IMR-90 (cell line): ENCODE measurements around the gene MYO7B. TPM values are rescaled to one million over a fixed set of nuclear protein-coding genes. Genes with fewer than 3 reads are reported as not detected.

Experiments used
- ATAC-seq: fragments of 200-7000 bp; cut with Tn5 transposase; 2 replicates; pipeline ENCODE4 v1.9.1; 2020; ENCODE audit warnings: low read depth, mild to moderate bottlenecking, moderate library complexity
- BruUV-seq: library from RNA; stranded (reverse); fragments of 400-500 nt; replicated peaks from 2 replicates; lab custom pipeline; 2021; lab: Mats Ljungman, UMichigan
- CTCF ChIA-PET: fragments of 300-600 bp; formaldehyde crosslinking; extraction: SDS; loops from one replicate; lab custom pipeline; 2021; ENCODE audit warnings: antibody characterized with exemption; lab: Yijun Ruan, JAX
- POLR2A ChIA-PET: fragments of 300-600 bp; sonication (Branson Sonifier 250); formaldehyde crosslinking; loops from one replicate; lab custom pipeline; 2022; ENCODE audit warnings: antibody characterized with exemption; ENCODE audit not compliant: unreplicated experiment; lab: Charles Lee
- DNase-seq: peaks from one replicate; pipeline ENCODE4 v3.0.0; 2013
- H2AFZ ChIP-seq: replicated peaks from 2 replicates; pipeline ENCODE3; 2013; ENCODE audit warnings: low read length, mild to moderate bottlenecking; ENCODE audit not compliant: poor library complexity
- H2AK5ac ChIP-seq: 2 replicates; pipeline ENCODE4 v1.6.1; 2013; ENCODE audit warnings: low read depth, low read length, inconsistent platforms
- H2AK9ac ChIP-seq: replicated peaks from 2 replicates; pipeline ENCODE3; 2013; ENCODE audit warnings: mild to moderate bottlenecking, low read depth, low read length, moderate library complexity; ENCODE audit not compliant: poor library complexity
- H2BK120ac ChIP-seq: 2 replicates; pipeline ENCODE4 v1.6.1; 2013; ENCODE audit warnings: low read depth, low read length, inconsistent platforms
- H2BK15ac ChIP-seq: 3 replicates; pipeline ENCODE4 v1.6.1; 2013; ENCODE audit warnings: low read depth, low read length, inconsistent platforms
- H2BK20ac ChIP-seq: 2 replicates; pipeline ENCODE4 v1.6.1; 2013; ENCODE audit warnings: low read depth, mild to moderate bottlenecking, inconsistent platforms, low read length, moderate library complexity
- H2BK5ac ChIP-seq: 2 replicates; pipeline ENCODE4 v1.6.1; 2013; ENCODE audit warnings: mild to moderate bottlenecking, low read depth, low read length, inconsistent platforms; ENCODE audit not compliant: poor library complexity, severe bottlenecking
- H3K14ac ChIP-seq: replicated peaks from 2 replicates; pipeline ENCODE4 v1.6.1; 2013; ENCODE audit warnings: low read depth, low read length, inconsistent platforms
- H3K18ac ChIP-seq: 2 replicates; pipeline ENCODE4 v1.6.1; 2013; ENCODE audit warnings: low read depth, low read length, control low read depth
- H3K23ac ChIP-seq: 2 replicates; pipeline ENCODE4 v1.6.1; 2013; ENCODE audit warnings: low read depth, low read length, inconsistent platforms
- H3K27ac ChIP-seq: 2 replicates; pipeline ENCODE4 v1.5.1; 2013; ENCODE audit warnings: mild to moderate bottlenecking, control low read depth, low read length; ENCODE audit not compliant: insufficient read depth
- H3K27me3 ChIP-seq: 2 replicates; pipeline ENCODE4 v1.6.1; 2013; ENCODE audit warnings: low read length; ENCODE audit not compliant: control insufficient read depth, insufficient read depth
- H3K36me3 ChIP-seq: 2 replicates; pipeline ENCODE4 v1.6.1; 2013; ENCODE audit warnings: low read length, mixed read lengths; ENCODE audit not compliant: control insufficient read depth, insufficient read depth
- H3K4ac ChIP-seq: 2 replicates; pipeline ENCODE4 v1.6.1; 2013; ENCODE audit warnings: low read depth, low read length, inconsistent platforms
- H3K4me1 ChIP-seq: 2 replicates; pipeline ENCODE4 v1.6.1; 2013; ENCODE audit warnings: low read length, mixed read lengths; ENCODE audit not compliant: control insufficient read depth, insufficient read depth
- H3K4me2 ChIP-seq: 2 replicates; pipeline ENCODE4 v1.6.1; 2013; ENCODE audit warnings: low read depth, mild to moderate bottlenecking, control low read depth, low read length, moderate library complexity
- H3K4me3 ChIP-seq: 2 replicates; pipeline ENCODE4 v1.5.1; 2013; ENCODE audit warnings: low read depth, mild to moderate bottlenecking, control low read depth, low read length, moderate library complexity; ENCODE audit not compliant: insufficient read depth
- H3K56ac ChIP-seq: 2 replicates; pipeline ENCODE4 v1.6.1; 2013; ENCODE audit warnings: low read length, inconsistent platforms; ENCODE audit not compliant: insufficient read depth; ENCODE audit errors: extremely low read depth
- H3K79me1 ChIP-seq, 2 experiments: 2 replicates each; pipeline ENCODE4 v1.6.1; 2013; ENCODE audit warnings: low read length in 2 of 2, inconsistent platforms in 1 of 2, low read depth in 1 of 2
- H3K9ac ChIP-seq: 2 replicates; pipeline ENCODE4 v1.6.1; 2013; ENCODE audit warnings: low read depth, low read length, control low read depth
- H3K9me1 ChIP-seq: 2 replicates; pipeline ENCODE4 v1.6.1; 2013; ENCODE audit warnings: low read length, inconsistent platforms; ENCODE audit not compliant: insufficient read depth
- H3K9me3 ChIP-seq: 2 replicates; pipeline ENCODE4 v1.6.1; 2013; ENCODE audit warnings: low read length; ENCODE audit not compliant: control insufficient read depth, insufficient read depth
- H4K20me1 ChIP-seq: 2 replicates; pipeline ENCODE4 v1.6.1; 2013; ENCODE audit warnings: low read length, inconsistent platforms; ENCODE audit not compliant: insufficient read depth
- H4K5ac ChIP-seq: 2 replicates; pipeline ENCODE4 v1.6.1; 2013; ENCODE audit warnings: mild to moderate bottlenecking, low read depth, low read length, control low read depth
- H4K8ac ChIP-seq, 2 experiments: 2 replicates each; pipeline ENCODE4 v1.6.1; 2013; ENCODE audit warnings: low read depth in 2 of 2, low read length in 2 of 2, control low read depth in 1 of 2, inconsistent platforms in 1 of 2
- H4K91ac ChIP-seq: 2 replicates; pipeline ENCODE4 v1.6.1; 2013; ENCODE audit warnings: low read depth, low read length, inconsistent platforms; ENCODE audit not compliant: insufficient read depth
- CEBPB ChIP-seq: IDR thresholded peaks from 2 replicates; pipeline ENCODE4 v1.6.1; 2012; ENCODE audit warnings: low read depth, low read length, improper control_type of control experiment
- CHD1 ChIP-seq: IDR thresholded peaks from 2 replicates; pipeline ENCODE4 v1.6.1; 2012; ENCODE audit warnings: low read depth, low read length, improper control_type of control experiment
- CTCF ChIP-seq: conservative IDR thresholded peaks from 2 replicates; pipeline ENCODE4 v1.5.1; 2012; ENCODE audit warnings: mild to moderate bottlenecking, low read depth, low read length, improper control_type of control experiment
- FOS ChIP-seq: fragments of 150-350 bp; IDR thresholded peaks from 2 replicates; pipeline ENCODE4 v1.6.1; 2016; ENCODE audit warnings: low read depth, low read length
- MAFK ChIP-seq: IDR thresholded peaks from 2 replicates; pipeline ENCODE4 v1.6.1; 2012; ENCODE audit warnings: low read depth, low read length, improper control_type of control experiment
- MAZ ChIP-seq: IDR thresholded peaks from 2 replicates; pipeline ENCODE4 v1.6.1; 2012; ENCODE audit warnings: low read depth, mild to moderate bottlenecking, low read length, improper control_type of control experiment, moderate library complexity, borderline replicate concordance
- MXI1 ChIP-seq: IDR thresholded peaks from 2 replicates; pipeline ENCODE4 v1.6.1; 2012; ENCODE audit warnings: low read depth, mild to moderate bottlenecking, low read length, moderate library complexity, borderline replicate concordance
- NFE2L2 ChIP-seq: fragments of 150-350 bp; IDR thresholded peaks from 2 replicates; pipeline ENCODE4 v1.6.1; 2016; ENCODE audit warnings: low read depth, mild to moderate bottlenecking, low read length
- POLR2A ChIP-seq: IDR thresholded peaks from 2 replicates; pipeline ENCODE4 v1.6.1; 2012; ENCODE audit warnings: mild to moderate bottlenecking, low read depth, low read length
- RAD21 ChIP-seq: IDR thresholded peaks from 2 replicates; pipeline ENCODE4 v1.6.1; 2012; ENCODE audit warnings: low read length, improper control_type of control experiment
- RFX5 ChIP-seq: IDR thresholded peaks from 2 replicates; pipeline ENCODE4 v1.8.0; 2012; ENCODE audit warnings: low read depth, mild to moderate bottlenecking, low read length, moderate library complexity
- SMC3 ChIP-seq: fragments of 150-350 bp; IDR thresholded peaks from 2 replicates; pipeline ENCODE4 v1.6.1; 2016; ENCODE audit warnings: low read depth, mild to moderate bottlenecking, antibody characterized with exemption, low read length, moderate library complexity
- WGBS, 2 experiments: methylation state at CpG; one replicate each; pipeline versions ENCODE4 v1.1.5 to v1.1.7; 2013; ENCODE audit warnings: missing lambda C conversion rate in 2 of 2; ENCODE audit not compliant: insufficient read length in 1 of 2; ENCODE audit errors: extremely low coverage in 2 of 2; 5-methylcytosine and 5-hydroxymethylcytosine counted together
- dilution Hi-C: fragments of 300-500 bp; cut with HindIII; formaldehyde crosslinking; loops from one replicate; pipeline ENCODE4 v1.14.3; 2018; ENCODE audit warnings: low sequenced_read_pairs; ENCODE audit not compliant: unreplicated experiment
- in situ Hi-C: fragments of 300-500 bp; cut with MboI; formaldehyde crosslinking; loops from 3 replicates; pipeline ENCODE4 v1.14.3; 2019; ENCODE audit warnings: low sequenced_read_pairs, inconsistent platforms, mixed read lengths
- intact Hi-C: fragments of 100-400 bp; cut with micrococcal nuclease; formaldehyde crosslinking; loops from 2 replicates; pipeline ENCODE4 v1.10.0; 2022
- polyA plus RNA-seq, 3 experiments: library from polyadenylated mRNA; depleted of rRNA; stranded (reverse); fragments of >200 nt; gene quantifications; 2 replicates each; pipeline ENCODE4 v1.2.3, GENCODE V29; 2012; ENCODE audit warnings: low replicate concordance in 1 of 3
- total RNA-seq: library from RNA; depleted of rRNA; stranded (reverse); fragments of >200 nt; gene quantifications from 2 replicates; pipeline ENCODE4 v1.2.3, GENCODE V29; 2012
- TF ChIP-seq, protein P1 (sequence below): fragments of 150-350 bp; IDR thresholded peaks from 2 replicates; pipeline ENCODE4 v1.6.1; 2016; ENCODE audit warnings: low read depth, mild to moderate bottlenecking, low read length, moderate library complexity, borderline replicate concordance

MYO7B gene
- total and polyA plus RNA-seq, 2 of the 4 experiments (the other 2 are of a cell fraction) = 0.18 to 0.46 TPM

GRCh38 chr2:127564429-127565260, 29.2 kb downstream of the MYO7B start:
- H2AK5ac ChIP-seq = no peak overlapping the region
- no peak overlapping the region for H2AK9ac ChIP-seq
- H2BK20ac ChIP-seq = no peak overlapping the region
- no peaks in the 10 kb centered on the region for H4K20me1 ChIP-seq
- no peak overlapping the region for H4K91ac ChIP-seq
- DNase-seq = no peak
- WGBS, 2 experiments = 36% methylated on average over 2 of the region's 11 CpGs; no CpG with 5 or more reads in 1 of the 2 experiments
- H3K18ac ChIP-seq = no peak overlapping the region
- ATAC-seq = no peak
- no peaks in the 10 kb centered on the region for H3K36me3 ChIP-seq
- H3K4me1 ChIP-seq = no peaks in the 10 kb centered on the region; the same call in 1 of the 2 replicates
- H3K14ac ChIP-seq = no peak overlapping the region
- CTCF ChIA-PET = interaction anchor here (0.5 to 0.6 kb wide), 2 partner anchors 10 to 367 kb away, joined by 3 to 4 read pairs; no protein-coding TSS in a partner anchor
- no peak for TF ChIP-seq CTCF
- TF ChIP-seq MXI1 = no peak
- no peak for TF ChIP-seq NFE2L2
- TF ChIP-seq MAFK = no peak
- no peak for TF ChIP-seq CEBPB
- no peak for TF ChIP-seq MAZ
- TF ChIP-seq, protein P1, sequence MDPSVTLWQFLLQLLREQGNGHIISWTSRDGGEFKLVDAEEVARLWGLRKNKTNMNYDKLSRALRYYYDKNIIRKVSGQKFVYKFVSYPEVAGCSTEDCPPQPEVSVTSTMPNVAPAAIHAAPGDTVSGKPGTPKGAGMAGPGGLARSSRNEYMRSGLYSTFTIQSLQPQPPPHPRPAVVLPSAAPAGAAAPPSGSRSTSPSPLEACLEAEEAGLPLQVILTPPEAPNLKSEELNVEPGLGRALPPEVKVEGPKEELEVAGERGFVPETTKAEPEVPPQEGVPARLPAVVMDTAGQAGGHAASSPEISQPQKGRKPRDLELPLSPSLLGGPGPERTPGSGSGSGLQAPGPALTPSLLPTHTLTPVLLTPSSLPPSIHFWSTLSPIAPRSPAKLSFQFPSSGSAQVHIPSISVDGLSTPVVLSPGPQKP = no peak
- no peak for TF ChIP-seq POLR2A
- TF ChIP-seq CHD1 = no peak
- TF ChIP-seq RAD21 = no peak
- no peak for TF ChIP-seq RFX5
- no peak for TF ChIP-seq SMC3
- no peak for TF ChIP-seq FOS
- H3K27me3 ChIP-seq = peaks cover 14% of the 10 kb centered on the region
- H2BK120ac ChIP-seq = no peak overlapping the region
- POLR2A ChIA-PET = no interaction called here
- no peak overlapping the region for H3K4me3 ChIP-seq
- intact Hi-C loops (no loop called here), dilution Hi-C loops (no loop called here), in situ Hi-C loops (no loop called here)
- no peak overlapping the region for H2BK15ac ChIP-seq
- no TSS peak for BruUV-seq
- no peak overlapping the region for H3K4ac ChIP-seq
- no peak overlapping the region for H3K56ac ChIP-seq
- no peak overlapping the region for H3K4me2 ChIP-seq
- H4K8ac ChIP-seq = no peak overlapping the region
- no peak overlapping the region for H3K27ac ChIP-seq
- H3K79me1 ChIP-seq = no peaks in the 10 kb centered on the region
- no peak overlapping the region for H2BK5ac ChIP-seq
- no peak overlapping the region for H3K9ac ChIP-seq
- H2AFZ ChIP-seq = no peak overlapping the region
- no peak overlapping the region for H4K5ac ChIP-seq
- H3K9me3 ChIP-seq = peaks cover 2% of the 10 kb centered on the region; the same call in 1 of the 2 replicates
- H3K23ac ChIP-seq = no peak overlapping the region
- no peaks in the 10 kb centered on the region for H3K9me1 ChIP-seq
